H7 (cell line): ENCODE results near the gene MED12L. TPM values are rescaled to one million over a fixed set of nuclear protein-coding genes. Genes with fewer than 3 reads are reported as not detected.
A peak's percentile ranks its signal among the peaks of the same experiment; 100 is the strongest.

ENCODE experiments used
- DNase-seq: peaks from one replicate; pipeline ENCODE4 v3.0.0; 2012
- H3K27me3 ChIP-seq: 2 replicates; pipeline ENCODE4 v1.6.0; 2011; ENCODE audit warnings: mild to moderate bottlenecking, low read length; ENCODE audit not compliant: control insufficient read depth, insufficient read depth
- H3K36me3 ChIP-seq: replicated peaks from 2 replicates; pipeline ENCODE4 v1.5.1; 2011; ENCODE audit warnings: low read length; ENCODE audit not compliant: control insufficient read depth, insufficient read depth
- H3K4me3 ChIP-seq: 2 replicates; pipeline ENCODE4 v1.5.1; 2011; ENCODE audit warnings: low read depth, mild to moderate bottlenecking, control low read depth, low read length, moderate library complexity; ENCODE audit not compliant: insufficient read depth
- total RNA-seq: library from RNA; depleted of rRNA; stranded (reverse); fragments of >200 nt; shearing (Covaris generic); gene quantifications from 2 replicates; pipeline ENCODE4 v1.2.3, GENCODE V29; 2014

Gene MED12L
- total RNA-seq, 1 experiment from 2014 or later: 7.9 TPM

GRCh38 chr3:151460228-151460627 lies 374.8 kb downstream of the MED12L start:
- peak overlapping the region; percentile 42; the same call in 1 of the 2 replicates for H3K4me3 ChIP-seq
- DNase-seq: peak; percentile 15
- no peaks in the 10 kb centered on the region for H3K36me3 ChIP-seq
- H3K27me3 ChIP-seq: peaks cover 10% of the 10 kb centered on the region; the same call in 1 of the 2 replicates

GRCh38 chr3:151460774-151461450 lies 375.4 kb downstream of the MED12L start, which contains the start of gene IGSF10:
TSS of gene IGSF10 (minus strand) at chr3:151461061. CDS start at chr3:151458709, 2,352 bp downstream.
- Histone ChIP-seq H3K4me3 (peak within 1 kb of the TSS; percentile 42), H3K27me3 (peaks cover 10% of the 10 kb centered on the region; the same call in 1 of the 2 replicates), H3K36me3 (no peaks in the 10 kb centered on the region)
- DNase-seq: peak; percentile 88

- no peak overlapping the region for H3K4me3 ChIP-seq
- H3K27me3 ChIP-seq: peaks cover 10% of the 10 kb centered on the region; the same call in 1 of the 2 replicates
- no peaks in the 10 kb centered on the region for H3K36me3 ChIP-seq
- no peak for DNase-seq
Observed at GRCh38 chr3:151462278-151462780, 376.9 kb downstream of the MED12L start.

GRCh38 chr3:151462991-151463390 lies 377.5 kb downstream of the MED12L start:
- Histone ChIP-seq H3K27me3 (peaks cover 10% of the 10 kb centered on the region; the same call in 1 of the 2 replicates), H3K4me3 (no peak overlapping the region), H3K36me3 (no peaks in the 10 kb centered on the region)
- DNase-seq: no peak

GRCh38 chr3:151467069-151467468 lies 381.6 kb downstream of the MED12L start:
- no peaks in the 10 kb centered on the region for H3K36me3 ChIP-seq
- H3K27me3 ChIP-seq: peaks cover 3% of the 10 kb centered on the region; the same call in 1 of the 2 replicates
- H3K4me3 ChIP-seq: no peak overlapping the region
- no peak for DNase-seq

- H3K4me3 ChIP-seq: no peak overlapping the region
- peak; percentile 68 for DNase-seq
- no peaks in the 10 kb centered on the region for H3K36me3 ChIP-seq
- H3K27me3 ChIP-seq: no peaks in the 10 kb centered on the region
Observed at GRCh38 chr3:151468284-151468917, 382.9 kb downstream of the MED12L start.

GRCh38 chr3:151476344-151477018 lies 391.0 kb downstream of the MED12L start:
- Histone ChIP-seq H3K4me3 (no peak overlapping the region), H3K27me3 (no peaks in the 10 kb centered on the region), H3K36me3 (no peaks in the 10 kb centered on the region)
- no peak for DNase-seq

GRCh38 chr3:151477591-151478334 lies 392.3 kb downstream of the MED12L start:
- Histone ChIP-seq H3K4me3 (no peak overlapping the region), H3K36me3 (no peaks in the 10 kb centered on the region), H3K27me3 (no peaks in the 10 kb centered on the region)
- no peak for DNase-seq

GRCh38 chr3:151478335-151478697 lies 392.9 kb downstream of the MED12L start:
- Histone ChIP-seq H3K27me3 (no peaks in the 10 kb centered on the region), H3K36me3 (no peaks in the 10 kb centered on the region), H3K4me3 (no peak overlapping the region)
- DNase-seq: no peak

- Histone ChIP-seq H3K4me3 (no peak overlapping the region), H3K36me3 (no peaks in the 10 kb centered on the region), H3K27me3 (no peaks in the 10 kb centered on the region)
- DNase-seq: no peak
Observed at GRCh38 chr3:151479452-151479851, 394.0 kb downstream of the MED12L start.

- Histone ChIP-seq H3K36me3 (no peaks in the 10 kb centered on the region), H3K27me3 (no peaks in the 10 kb centered on the region), H3K4me3 (no peak overlapping the region)
- no peak for DNase-seq
Observed at GRCh38 chr3:151480492-151480891, 395.0 kb downstream of the MED12L start.

- no peak overlapping the region for H3K4me3 ChIP-seq
- no peak for DNase-seq
- H3K27me3 ChIP-seq: no peaks in the 10 kb centered on the region
- no peaks in the 10 kb centered on the region for H3K36me3 ChIP-seq
Observed at GRCh38 chr3:151483488-151483887, 398.0 kb downstream of the MED12L start.

- H3K4me3 ChIP-seq: no peak overlapping the region
- H3K36me3 ChIP-seq: no peaks in the 10 kb centered on the region
- no peaks in the 10 kb centered on the region for H3K27me3 ChIP-seq
- no peak for DNase-seq
Observed at GRCh38 chr3:151483961-151484520, 398.6 kb downstream of the MED12L start.
